SH-SY5Y (cell line): ENCODE measurements around the gene RPN2.

Experiments used
- GATA2 ChIP-seq: IDR thresholded peaks from 2 replicates; pipeline ENCODE4 v1.6.1; 2011; ENCODE audit warnings: mild to moderate bottlenecking, low read depth, low read length
- GATA3 ChIP-seq: IDR thresholded peaks from 2 replicates; pipeline ENCODE4 v1.6.1; 2011; ENCODE audit warnings: low read depth, mild to moderate bottlenecking, low read length, moderate library complexity

DNA sequence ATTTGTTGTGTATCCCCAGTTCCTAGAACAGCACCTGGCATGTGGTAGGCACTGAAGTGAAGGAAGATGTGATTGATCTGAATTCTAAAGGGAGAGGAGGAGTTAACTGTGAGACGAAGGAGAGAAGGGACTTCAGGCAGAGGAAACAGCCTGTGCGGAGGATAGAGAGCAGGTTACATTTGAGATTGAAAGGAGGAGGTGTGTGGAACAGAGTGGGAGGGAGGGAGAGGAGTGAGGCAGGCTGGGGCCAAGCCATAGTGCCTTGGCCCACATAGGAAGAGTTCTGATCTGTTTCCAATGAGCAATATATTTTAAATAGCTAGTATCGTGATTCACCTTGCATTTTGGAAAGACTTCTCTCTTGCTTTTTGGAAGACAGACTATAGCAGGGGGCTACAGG lies 14.1 kb downstream of the RPN2 start:
- TF ChIP-seq GATA3 = no peak
- no peak for TF ChIP-seq GATA2
